HG03060 (cell line): ENCODE data around the gene DGAT2L6.
A peak's percentile ranks its signal among the peaks of the same experiment; 100 is the strongest.

Source experiments
- ATAC-seq: cut with Tn5 transposase; IDR thresholded peaks from one replicate; pipeline ENCODE4 v1.9.1; 2021; ENCODE audit warnings: low read depth, moderate number of reproducible peaks; ENCODE audit not compliant: unreplicated experiment

DGAT2L6 gene

GRCh38 chrX:70176938-70177533, at the start of gene DGAT2L6:
Gene DGAT2L6, plus strand, starts transcription at chrX:70177483. Its CDS starts 100 bp downstream, at chrX:70177583.
- ATAC-seq, result no peak

- no peak for ATAC-seq
Measured at GRCh38 chrX:70128071-70128470, 49.2 kb upstream of the DGAT2L6 start.

GRCh38 chrX:70129816-70130215, 47.5 kb upstream of the DGAT2L6 start:
- ATAC-seq, result no peak

- ATAC-seq, result no peak
Measured at GRCh38 chrX:70132224-70132623, 45.1 kb upstream of the DGAT2L6 start.

GRCh38 chrX:70132877-70133302, 44.4 kb upstream of the DGAT2L6 start:
- ATAC-seq, result peak; percentile 29

- ATAC-seq, result peak; percentile 78
Measured at GRCh38 chrX:70133303-70134115, 43.8 kb upstream of the DGAT2L6 start, which contains the start of gene IGBP1. Gene IGBP1, plus strand, starts transcription at chrX:70133447. Its CDS starts 501 bp downstream, at chrX:70133948.

GRCh38 chrX:70134116-70134477, 43.2 kb upstream of the DGAT2L6 start:
- ATAC-seq, result peak; percentile 2

- ATAC-seq, result no peak
Measured at GRCh38 chrX:70138622-70139021, 38.7 kb upstream of the DGAT2L6 start.

- no peak for ATAC-seq
Measured at GRCh38 chrX:70139736-70140135, 37.5 kb upstream of the DGAT2L6 start.

- ATAC-seq, result no peak
Measured at GRCh38 chrX:70141373-70141772, 35.9 kb upstream of the DGAT2L6 start.

GRCh38 chrX:70166601-70167590, 10.4 kb upstream of the DGAT2L6 start:
- ATAC-seq, result no peak

- ATAC-seq, result no peak
Measured at GRCh38 chrX:70168238-70169188, 8.8 kb upstream of the DGAT2L6 start.

- ATAC-seq, result no peak
Measured at GRCh38 chrX:70169281-70169680, 8.0 kb upstream of the DGAT2L6 start.

- no peak for ATAC-seq
Measured at GRCh38 chrX:70171624-70172023, 5.7 kb upstream of the DGAT2L6 start.

GRCh38 chrX:70172221-70172620, 5.1 kb upstream of the DGAT2L6 start:
- no peak for ATAC-seq

- ATAC-seq, result no peak
Measured at GRCh38 chrX:70172964-70173363, 4.3 kb upstream of the DGAT2L6 start.

- no peak for ATAC-seq
Measured at GRCh38 chrX:70174754-70175153, 2.5 kb upstream of the DGAT2L6 start.

- no peak for ATAC-seq
Measured at GRCh38 chrX:70175338-70175737, 1.9 kb upstream of the DGAT2L6 start.

GRCh38 chrX:70183091-70183490, 5.8 kb downstream of the DGAT2L6 start:
- ATAC-seq, result no peak

- no peak for ATAC-seq
Measured at GRCh38 chrX:70190225-70190624, 12.9 kb downstream of the DGAT2L6 start.
